Esophagus muscularis mucosa (tissue), 3 donors: ENCODE results near the gene TMC5.
"Not testable (repeated sequence)": the region's sequence is repeated elsewhere in the genome, so short reads cannot be mapped to it uniquely, and the experiment has no call there.

ENCODE experiments used
- CTCF ChIP-seq, 3 experiments: fragments of 200-600 bp in 2 of 3; fragments of 450-650 bp in 1 of 3; sonication (generic) in 2 of 3; IDR thresholded peaks; one replicate each; pipeline ENCODE4 v1.5.1; 2017 to 2019; ENCODE audit warnings: antibody characterized with exemption in 3 of 3, mild to moderate bottlenecking in 2 of 3, moderate library complexity in 1 of 3
- POLR2A ChIP-seq: fragments of 450-650 bp; IDR thresholded peaks from one replicate; pipeline ENCODE4 v1.6.1; 2017; ENCODE audit warnings: antibody characterized with exemption, moderate library complexity, mild to moderate bottlenecking, low read depth
- POLR2AphosphoS5 ChIP-seq, 2 donors: sonication (generic); formaldehyde crosslinking; IDR thresholded peaks; one replicate each; pipeline ENCODE4 v1.6.1; 2017; ENCODE audit warnings: antibody characterized with exemption in 2 of 2

- TF ChIP-seq CTCF (IDR thresholded peaks at IDR 0.05); POLR2AphosphoS5 (IDR thresholded peaks at IDR 0.05); POLR2A: not testable (repeated sequence)
These were observed 20.3 kb upstream of the TMC5 start for GRCh38 chr16:19397373-19397772.
